Hematopoietic multipotent progenitor cell treated with erythropoietin and hydrocortisone succinate and interleukin-3 and kit ligand, for 15 days (in vitro differentiated cells): ENCODE measurements around the gene RXRA.
A peak's percentile ranks its signal among the peaks of the same experiment; 100 is the strongest.

Experiments used
- DNase-seq: peaks from one replicate; pipeline ENCODE4 v3.0.0-alpha.2; 2015; ENCODE audit warnings: low spot score

The RXRA gene

GRCh38 chr9:134323741-134324358 lies 2.4 kb upstream of the RXRA start:
- DNase-seq, result no peak

DNA sequence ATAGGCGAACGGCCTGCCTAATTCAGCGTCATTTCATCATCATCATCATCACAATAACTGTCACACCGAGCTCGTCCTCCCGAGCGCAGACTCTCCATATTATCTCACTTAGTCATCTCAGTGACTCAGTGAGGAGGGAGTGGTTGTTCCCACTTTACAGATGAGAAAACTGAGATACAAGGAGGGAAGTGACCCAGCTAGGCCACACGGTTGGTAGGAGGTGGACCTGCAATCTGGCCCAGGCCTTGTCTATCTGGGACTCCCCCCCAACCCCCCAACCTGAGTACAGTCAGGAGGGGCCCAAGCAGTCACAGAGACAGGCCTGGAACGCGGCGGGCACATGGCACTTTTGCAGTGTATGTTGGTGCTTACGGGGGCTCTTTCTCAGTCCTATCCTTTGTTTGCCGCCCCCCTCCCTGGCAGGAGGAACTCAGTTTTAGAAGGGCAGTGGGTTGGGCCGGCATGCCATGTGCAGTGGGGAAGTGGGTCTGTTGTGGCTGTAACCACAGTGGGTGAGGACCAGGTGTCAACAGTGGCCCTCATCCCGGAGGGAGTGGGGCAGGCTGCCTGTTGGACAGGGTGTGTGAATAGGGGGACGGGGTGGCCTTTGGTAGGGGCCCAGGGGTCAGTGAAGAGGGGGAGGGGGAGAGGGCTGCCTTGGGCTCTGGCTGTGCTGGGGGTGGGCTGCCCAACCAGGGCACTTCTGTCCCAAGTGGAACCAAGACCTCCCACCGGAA lies 1.7 kb upstream of the RXRA start:
- peak; percentile 62 for DNase-seq

DNA sequence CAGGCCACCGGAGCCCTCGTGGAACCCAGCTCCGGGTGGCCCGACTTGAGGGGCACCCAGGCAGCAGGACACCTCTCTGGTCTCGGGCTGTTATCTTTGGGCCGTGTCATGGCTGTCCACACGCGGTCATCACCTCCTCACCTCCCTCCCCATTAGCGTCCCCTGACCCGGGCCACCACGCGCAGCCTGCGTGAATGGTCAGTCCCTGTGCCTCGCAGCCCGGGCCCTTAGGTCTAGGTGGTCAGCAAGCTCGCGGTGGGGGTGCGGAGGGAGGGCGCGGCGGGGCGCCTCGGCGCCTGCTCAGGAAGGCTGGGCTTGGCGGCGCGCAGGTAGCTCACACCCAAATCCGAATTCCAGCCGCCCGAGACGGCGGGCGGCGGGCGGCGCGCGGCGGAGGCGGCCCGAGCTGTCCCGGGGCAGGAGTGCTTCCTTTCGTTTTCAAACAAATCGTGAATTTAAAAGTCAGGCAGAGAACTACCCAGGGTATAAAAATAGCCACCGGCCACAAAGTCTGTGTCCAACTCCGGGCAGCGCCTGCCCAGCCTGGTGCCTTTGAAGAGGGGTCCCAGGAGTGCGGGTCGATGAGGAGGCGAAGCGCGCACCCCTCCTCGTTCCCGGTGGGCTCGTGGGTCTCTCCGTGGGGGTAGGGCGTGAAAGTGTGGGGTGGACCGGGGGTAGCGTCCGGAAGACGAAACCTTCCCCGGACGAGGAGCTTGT lies 1.0 kb upstream of the RXRA start:
- DNase-seq, result no peak

DNA sequence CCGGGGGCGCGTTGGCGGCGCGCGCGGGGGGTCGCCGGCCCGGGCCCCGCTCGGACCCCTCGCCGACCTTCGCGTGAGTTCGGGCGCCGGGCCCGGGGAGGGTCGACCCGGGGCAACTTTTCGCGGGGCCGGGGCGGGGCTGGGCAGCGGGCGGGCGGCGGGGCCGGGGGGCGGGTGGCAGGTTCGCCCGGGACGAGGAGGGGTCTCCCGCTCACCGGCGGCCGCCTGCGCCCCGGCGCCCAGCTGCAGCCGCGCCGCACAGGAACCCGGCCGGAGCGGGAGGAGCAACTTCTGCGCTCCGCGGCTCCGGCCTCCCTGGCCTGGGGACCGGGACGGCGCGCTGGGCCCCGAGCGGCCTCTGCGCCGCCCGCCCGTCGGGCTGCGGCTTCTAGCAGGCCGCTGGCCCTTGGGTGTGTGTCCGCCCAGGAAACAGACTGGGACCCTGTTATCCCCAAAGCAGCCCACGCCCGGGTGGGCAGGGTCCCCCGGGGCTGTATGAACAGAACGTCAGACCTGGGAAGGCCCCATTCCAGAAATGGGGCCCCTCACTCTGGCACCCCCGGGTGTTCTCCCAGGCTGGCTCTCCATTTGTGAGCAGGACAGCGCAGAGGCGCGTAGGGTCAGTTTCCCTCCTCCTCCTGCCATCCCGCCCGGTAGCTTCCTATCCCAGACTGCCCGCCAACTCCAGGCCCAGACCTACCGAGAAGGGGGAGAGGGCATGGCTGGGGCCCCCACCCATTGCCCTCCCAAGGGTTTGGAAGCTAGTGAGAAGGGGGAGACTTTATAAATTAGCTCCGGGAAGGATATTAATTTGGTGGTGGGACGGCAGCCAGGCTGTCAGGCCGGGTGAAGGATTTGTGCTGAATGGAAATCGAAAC lies 708 bp downstream of the RXRA start:
- DNase-seq, result no peak

DNA sequence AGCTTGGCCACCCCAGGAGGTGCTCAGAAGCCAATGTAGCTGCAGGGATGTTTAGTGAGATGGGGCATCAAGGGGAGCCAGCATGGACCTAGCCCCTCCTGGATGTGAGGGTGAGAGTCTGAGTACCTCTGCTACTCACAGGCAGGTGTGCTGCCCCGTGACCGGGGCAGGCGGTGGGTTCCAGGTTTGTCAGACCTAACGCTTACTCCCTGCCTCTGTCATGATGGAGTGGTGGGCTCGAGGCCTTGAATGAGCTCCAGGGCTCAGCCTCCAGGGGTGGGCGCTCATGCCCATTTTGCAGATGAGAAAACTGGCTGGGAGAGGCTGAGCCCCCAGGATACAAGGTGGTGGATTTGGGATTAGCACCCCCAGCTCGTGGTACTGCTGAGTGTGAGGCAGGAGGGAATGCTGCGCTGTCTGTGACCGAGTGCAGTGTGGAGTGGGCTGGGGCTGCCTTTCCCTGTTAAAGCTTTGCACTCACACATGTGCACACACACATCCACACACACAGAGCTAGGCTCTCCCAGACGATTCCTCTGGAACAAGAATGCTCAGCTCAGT lies 1.5 kb downstream of the RXRA start:
- no peak for DNase-seq

- no peak for DNase-seq
These were observed 2.1 kb downstream of the RXRA start for GRCh38 chr9:134328341-134328840.

- no peak for DNase-seq
These were observed 2.8 kb downstream of the RXRA start for GRCh38 chr9:134328841-134329575.

DNA sequence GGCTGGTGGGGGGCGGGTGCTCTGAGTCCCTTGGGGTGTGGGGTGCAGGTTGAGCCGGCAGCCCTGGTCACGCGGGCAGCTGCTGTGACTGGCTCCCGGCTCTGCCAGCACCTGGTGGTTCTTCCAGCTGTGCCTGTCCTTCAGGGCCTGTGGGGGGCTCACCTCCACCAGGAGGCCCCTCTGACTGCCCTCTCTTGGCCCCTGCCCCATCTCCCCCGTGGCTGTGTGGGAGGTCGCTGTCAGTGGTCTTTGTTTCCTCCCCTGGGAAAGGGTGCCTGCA lies 3.3 kb downstream of the RXRA start:
- DNase-seq, result no peak

DNA sequence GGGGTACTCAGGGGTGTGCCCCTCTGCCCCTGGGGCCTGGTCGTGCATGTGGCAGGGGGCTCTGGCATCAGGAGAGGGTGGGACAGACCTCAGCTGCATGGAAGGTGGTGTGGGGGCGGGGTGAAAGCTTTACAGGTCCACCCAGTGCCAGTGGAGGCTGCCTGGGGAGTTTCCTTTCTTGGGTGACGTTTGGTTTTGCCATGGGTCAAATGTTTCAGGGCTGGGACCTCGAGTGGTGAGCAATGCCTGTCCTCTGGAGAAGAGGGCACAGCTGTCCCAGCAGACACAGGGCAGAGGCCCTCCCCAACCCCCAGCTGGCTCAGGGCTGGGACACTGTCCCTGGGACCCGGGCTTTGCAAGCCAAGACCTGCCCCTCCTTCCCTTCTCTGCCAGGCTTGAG lies 3.6 kb downstream of the RXRA start:
- peak; percentile 49 for DNase-seq

GRCh38 chr9:134330590-134330989 lies 4.3 kb downstream of the RXRA start:
- DNase-seq, result no peak

- DNase-seq, result no peak
These were observed 5.2 kb downstream of the RXRA start for GRCh38 chr9:134331186-134332025.

GRCh38 chr9:134332266-134332665 lies 6.0 kb downstream of the RXRA start:
- no peak for DNase-seq

- DNase-seq, result no peak
These were observed 6.6 kb downstream of the RXRA start for GRCh38 chr9:134332841-134333233.

DNA sequence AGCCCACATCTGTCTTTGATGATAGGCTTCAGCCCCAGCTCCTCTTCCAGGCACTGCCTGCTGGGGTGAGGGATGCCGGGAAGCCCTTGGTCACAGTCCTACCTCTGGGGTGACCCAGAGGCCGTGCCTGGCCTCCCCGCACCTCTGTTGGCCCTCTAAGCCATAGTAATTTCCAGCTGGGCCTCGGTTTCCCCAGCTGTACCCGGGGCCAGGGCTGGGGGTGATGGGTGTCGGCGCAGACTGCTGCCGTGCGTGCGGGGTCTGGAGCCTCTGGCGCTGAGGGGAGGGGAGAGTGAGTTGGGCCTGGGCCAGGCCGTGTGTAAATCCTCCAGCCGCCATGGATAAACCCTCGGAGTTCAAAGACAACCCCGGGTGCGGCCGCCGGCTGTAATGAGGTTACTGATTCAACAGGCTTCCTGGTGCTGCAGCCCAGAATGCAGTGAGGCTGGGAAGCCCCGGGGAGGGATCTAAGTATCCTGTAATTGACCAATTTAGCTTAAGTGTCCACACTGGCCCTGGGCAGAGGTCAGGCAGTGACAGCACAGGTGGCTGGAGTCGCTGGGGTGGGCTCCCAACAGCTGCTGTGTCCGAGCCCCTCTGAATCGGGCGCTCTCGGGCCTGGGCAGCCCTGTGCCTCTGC lies 7.1 kb downstream of the RXRA start:
- DNase-seq, result no peak

GRCh38 chr9:134333874-134334581 lies 7.8 kb downstream of the RXRA start:
- no peak for DNase-seq

DNA sequence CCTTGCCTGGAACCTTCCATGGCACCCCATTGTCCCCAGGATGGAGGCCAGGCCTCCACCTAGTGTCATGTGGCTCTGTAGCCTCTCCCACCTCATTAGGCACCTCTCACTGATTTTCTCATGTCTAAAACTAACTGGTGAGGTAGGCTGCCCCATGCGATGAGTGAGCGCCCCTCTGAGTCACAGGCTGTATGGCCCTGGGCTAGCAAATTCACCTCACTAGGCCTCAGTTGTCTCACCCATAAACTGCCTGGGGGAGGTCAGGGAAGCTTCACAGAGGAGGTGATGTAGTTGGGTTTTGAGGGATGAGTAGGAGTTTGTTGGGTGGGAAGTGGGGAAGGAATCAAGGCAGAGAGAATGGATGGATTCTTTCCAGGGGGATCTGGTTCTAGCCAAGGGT lies 8.8 kb downstream of the RXRA start:
- peak; percentile 56 for DNase-seq

- no peak for DNase-seq
These were observed 9.4 kb downstream of the RXRA start for GRCh38 chr9:134335486-134336220.

- DNase-seq, result no peak
These were observed 10.0 kb downstream of the RXRA start for GRCh38 chr9:134336228-134336627.

- no peak for DNase-seq
These were observed 10.7 kb downstream of the RXRA start for GRCh38 chr9:134336924-134337323.
